GM23338 (cell line): Measurements from ENCODE around the gene STX4. TPM values are rescaled to one million over a fixed set of nuclear protein-coding genes. Genes with fewer than 3 reads are reported as not detected.

Source experiments
- ATAC-seq: fragments of 200-7000 bp; cut with Tn5 transposase; 3 replicates; pipeline ENCODE4 v1.9.1; 2020
- DNase-seq: peaks from one replicate; pipeline ENCODE4 v3.0.0-alpha.2; 2015; ENCODE audit warnings: low spot score
- H2AFZ ChIP-seq: fragments of 200-600 bp; sonication (generic); 2 replicates; pipeline ENCODE4 v1.8.0; 2016; ENCODE audit warnings: antibody characterized with exemption, mild to moderate bottlenecking, moderate library complexity
- H3F3A ChIP-seq: fragments of 200-600 bp; sonication (generic); replicated peaks from 2 replicates; pipeline ENCODE4 v1.8.0; 2017; ENCODE audit warnings: antibody characterized with exemption, mixed run types, low read depth
- H3K27ac ChIP-seq: fragments of 200-600 bp; sonication (generic); 2 replicates; pipeline ENCODE4 v1.6.1; 2016; ENCODE audit warnings: low read depth
- H3K27me3 ChIP-seq: fragments of 200-600 bp; sonication (generic); 2 replicates; pipeline ENCODE4 v1.8.0; 2016; ENCODE audit warnings: mild to moderate bottlenecking, mixed run types, moderate library complexity; ENCODE audit not compliant: insufficient read depth
- H3K36me3 ChIP-seq: fragments of 200-600 bp; sonication (generic); 2 replicates; pipeline ENCODE4 v1.8.0; 2016; ENCODE audit warnings: mild to moderate bottlenecking; ENCODE audit not compliant: insufficient read depth
- H3K4me1 ChIP-seq: fragments of 200-600 bp; sonication (generic); 2 replicates; pipeline ENCODE4 v1.8.0; 2016; ENCODE audit warnings: mild to moderate bottlenecking, moderate library complexity; ENCODE audit not compliant: insufficient read depth
- H3K4me2 ChIP-seq: fragments of 200-600 bp; sonication (generic); 2 replicates; pipeline ENCODE4 v1.7.1; 2017; ENCODE audit warnings: mixed run types
- H3K4me3 ChIP-seq: fragments of 200-600 bp; sonication (generic); 2 replicates; pipeline ENCODE4 v1.6.1; 2016; ENCODE audit warnings: mixed run types
- H3K79me2 ChIP-seq: fragments of 200-600 bp; sonication (generic); replicated peaks from 2 replicates; pipeline ENCODE4 v1.8.0; 2017; ENCODE audit warnings: mild to moderate bottlenecking; ENCODE audit not compliant: insufficient read depth
- H3K9me2 ChIP-seq: fragments of 200-600 bp; sonication (generic); 2 replicates; pipeline ENCODE4 v1.8.0; 2017; ENCODE audit not compliant: insufficient read depth
- H4K20me1 ChIP-seq: fragments of 200-600 bp; sonication (generic); replicated peaks from 2 replicates; pipeline ENCODE4 v1.8.0; 2017; ENCODE audit warnings: mild to moderate bottlenecking; ENCODE audit not compliant: insufficient read depth
- H3K27ac Mint-ChIP-seq: 2 replicates; pipeline ENCODE4 v1.8.0; 2020; ENCODE audit warnings: inconsistent platforms, mild to moderate bottlenecking, moderate library complexity, mixed read lengths
- H3K27me3 Mint-ChIP-seq: 3 replicates; pipeline ENCODE4 v1.8.0; 2022; ENCODE audit warnings: low read depth, mild to moderate bottlenecking, moderate library complexity, mixed read lengths, inconsistent platforms; ENCODE audit not compliant: insufficient read depth, poor library complexity
- H3K36me3 Mint-ChIP-seq: 3 replicates; pipeline ENCODE4 v1.8.0; 2021; ENCODE audit warnings: low read depth, mild to moderate bottlenecking, inconsistent platforms, moderate library complexity, mixed read lengths
- H3K4me1 Mint-ChIP-seq: 3 replicates; pipeline ENCODE4 v1.8.0; 2020; ENCODE audit warnings: mild to moderate bottlenecking, inconsistent platforms, mixed read lengths
- H3K4me3 Mint-ChIP-seq: 3 replicates; pipeline ENCODE4 v1.8.0; 2021; ENCODE audit warnings: moderate library complexity, mild to moderate bottlenecking, inconsistent platforms, mixed read lengths
- H3K9me3 Mint-ChIP-seq: 3 replicates; pipeline ENCODE4 v1.8.0; 2020; ENCODE audit warnings: moderate library complexity, mild to moderate bottlenecking, inconsistent platforms, mixed read lengths
- CREB1 ChIP-seq: fragments of 250-450 bp; sonication (Bioruptor Pico); IDR thresholded peaks from 2 replicates; pipeline ENCODE4 v1.5.0; 2020; ENCODE audit warnings: low read depth, mild to moderate bottlenecking, moderate library complexity
- CTCF ChIP-seq, 2 experiments: fragments of 200-600 bp in 1 of 2; sonication (generic) in 1 of 2; conservative IDR thresholded peaks; 2 replicates each; pipeline versions ENCODE4 v1.5.1 to v1.6.1; 2016 to 2017; ENCODE audit warnings: antibody characterized with exemption in 2 of 2, low read depth in 2 of 2, mild to moderate bottlenecking in 2 of 2, moderate library complexity in 1 of 2
- ETS1 ChIP-seq: IDR thresholded peaks from 2 replicates; pipeline ENCODE4 v1.6.1; 2016; ENCODE audit warnings: antibody characterized with exemption
- EZH2 ChIP-seq: fragments of 200-600 bp; sonication (generic); IDR thresholded peaks from one replicate; pipeline ENCODE4 v1.8.0; 2017; ENCODE audit warnings: antibody characterized with exemption, mild to moderate bottlenecking, low read depth; ENCODE audit not compliant: unreplicated experiment
- EZH2phosphoT487 ChIP-seq: fragments of 200-600 bp; sonication (generic); IDR thresholded peaks from one replicate; pipeline ENCODE4 v1.8.1; 2018; ENCODE audit warnings: antibody characterized with exemption; ENCODE audit not compliant: unreplicated experiment
- JUNB ChIP-seq: IDR thresholded peaks from one replicate; pipeline ENCODE4 v1.6.1; 2016; ENCODE audit warnings: antibody characterized with exemption; ENCODE audit not compliant: unreplicated experiment
- NANOG ChIP-seq: IDR thresholded peaks from 2 replicates; pipeline ENCODE4 v1.6.1; 2016; ENCODE audit warnings: antibody characterized with exemption, borderline replicate concordance
- POLR2AphosphoS5 ChIP-seq: IDR thresholded peaks from 2 replicates; pipeline ENCODE4 v1.6.1; 2016; ENCODE audit warnings: antibody characterized with exemption, low read depth
- REST ChIP-seq: IDR thresholded peaks from one replicate; pipeline ENCODE4 v1.6.1; 2018; ENCODE audit warnings: antibody characterized with exemption; ENCODE audit not compliant: unreplicated experiment
- STAT1 ChIP-seq: IDR thresholded peaks from one replicate; pipeline ENCODE4 v1.6.1; 2016; ENCODE audit warnings: antibody characterized with exemption; ENCODE audit not compliant: unreplicated experiment
- ZNF114 ChIP-seq: fragments of 250-450 bp; sonication (Bioruptor Pico); IDR thresholded peaks from 2 replicates; pipeline ENCODE4 v1.5.0; 2020; ENCODE audit warnings: mild to moderate bottlenecking, moderate library complexity
- ZNF331 ChIP-seq: fragments of 250-450 bp; sonication (Bioruptor Pico); IDR thresholded peaks from 2 replicates; pipeline ENCODE4 v1.5.0; 2020; ENCODE audit warnings: low read depth, mild to moderate bottlenecking, moderate library complexity
- ZNF462 ChIP-seq: fragments of 250-450 bp; sonication (Bioruptor Pico); IDR thresholded peaks from 2 replicates; pipeline ENCODE4 v1.5.0; 2020; ENCODE audit warnings: mild to moderate bottlenecking, moderate library complexity
- polyA plus RNA-seq: library from polyadenylated mRNA; unstranded; fragments of >200 nt; fragmentation: Nextera tagmentation; extraction: Ambion mirVana; gene quantifications from 2 replicates; pipeline ENCODE4 v1.2.1, GENCODE V29; 2016
- total RNA-seq: library from RNA; depleted of rRNA; stranded (reverse); fragments of >200 nt; shearing (Covaris generic); gene quantifications from 2 replicates; pipeline ENCODE4 v1.2.3, GENCODE V29; 2014

STX4 gene
- total and polyA plus RNA-seq, 2 experiments from 2014 or later, result 13.0 to 39.3 TPM

- no peak for DNase-seq
Measured at GRCh38 chr16:31083981-31084380, 50.6 kb downstream of the STX4 start.

More at GRCh38 chr16:31083981-31084380, 50.6 kb downstream of the STX4 start:
- Mint-ChIP-seq H3K27ac (no peak overlapping the region), H3K4me1 (peaks cover 5% of the 10 kb centered on the region; the same call in 1 of the 3 replicates), H3K9me3 (no peaks in the 10 kb centered on the region), H3K4me3 (no peak overlapping the region), H3K36me3 (peaks cover 28% of the 10 kb centered on the region), H3K27me3 (peaks cover 12% of the 10 kb centered on the region)
- Histone ChIP-seq H4K20me1 (no peaks in the 10 kb centered on the region; the same call in 1 of the 2 replicates), H3F3A (no peaks in the 10 kb centered on the region), H3K4me3 (no peak overlapping the region), H3K4me1 (no peaks in the 10 kb centered on the region), H3K36me3 (no peaks in the 10 kb centered on the region), H3K9me2 (no peaks in the 10 kb centered on the region), H3K79me2 (no peaks in the 10 kb centered on the region), H3K27me3 (no peaks in the 10 kb centered on the region), H2AFZ (no peak overlapping the region), H3K27ac (no peak overlapping the region), H3K4me2 (no peak overlapping the region)
- no peak for TF ChIP-seq EZH2phosphoT487
- no peak for TF ChIP-seq NANOG
- no peak for TF ChIP-seq STAT1
- no peak for TF ChIP-seq ZNF114 (CRISPR knock-in tag)
- no peak for TF ChIP-seq ZNF331 (CRISPR knock-in tag)
- no peak for TF ChIP-seq EZH2
- TF ChIP-seq JUNB, result no peak
- no peak for TF ChIP-seq CTCF (conservative IDR thresholded peaks at IDR 0.05; ENCODE audit: low read depth in 2 of 2)
- TF ChIP-seq POLR2AphosphoS5, result no peak
- no peak for TF ChIP-seq CREB1 (CRISPR knock-in tag)
- no peak for TF ChIP-seq ZNF462 (CRISPR knock-in tag)
- TF ChIP-seq REST, result no peak
- TF ChIP-seq ETS1, result no peak
- no peak for ATAC-seq
